ENCODE measurements around the gene ZRANB1.
"Not testable (repeated sequence)": the region's sequence is repeated elsewhere in the genome, so short reads cannot be mapped to it uniquely, and the experiment has no call there.

The ZRANB1 gene

DNA sequence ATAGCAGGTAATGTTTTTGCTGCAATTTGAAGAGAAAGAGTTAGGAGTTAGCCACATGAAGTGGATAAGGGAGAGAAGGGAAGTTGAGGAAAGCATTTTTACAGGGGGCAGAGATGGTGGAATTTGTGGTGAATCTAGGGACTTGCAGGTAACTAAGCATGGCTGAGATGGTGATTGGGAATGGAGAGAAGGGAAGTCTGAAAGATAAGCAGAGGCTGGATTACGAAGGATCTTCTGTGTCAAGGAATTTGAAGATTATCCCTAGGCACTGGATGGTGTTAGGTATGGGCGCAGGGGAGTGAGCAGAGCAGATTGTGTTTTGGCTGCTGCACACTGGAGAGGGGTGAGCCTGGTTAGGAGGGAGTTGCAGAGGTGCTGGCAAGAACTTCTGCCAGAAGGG is 25.3 kb downstream of the ZRANB1 start:
- DNase-seq, result no peak

DNA sequence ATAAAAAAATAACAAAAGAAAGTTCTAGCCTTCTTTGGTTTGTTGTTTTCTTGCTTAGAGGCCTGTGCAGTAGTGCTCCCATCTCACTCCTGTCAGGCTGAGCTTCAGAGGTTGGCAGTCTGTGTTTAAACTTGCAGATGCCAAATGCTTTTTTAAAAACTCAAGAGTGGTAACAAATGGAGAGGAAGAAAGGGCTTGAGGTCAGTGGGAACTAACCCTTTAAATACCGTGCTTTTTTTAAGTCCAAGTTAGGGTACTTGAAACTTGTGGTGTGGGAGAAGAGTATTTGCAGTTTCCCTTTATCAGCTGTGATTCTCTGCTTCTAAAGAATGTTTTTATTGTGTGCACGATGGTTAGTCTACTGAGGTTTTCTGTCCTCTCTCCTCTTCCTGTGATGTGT is 29.4 kb downstream of the ZRANB1 start:
- DNase-seq, result no peak

DNA sequence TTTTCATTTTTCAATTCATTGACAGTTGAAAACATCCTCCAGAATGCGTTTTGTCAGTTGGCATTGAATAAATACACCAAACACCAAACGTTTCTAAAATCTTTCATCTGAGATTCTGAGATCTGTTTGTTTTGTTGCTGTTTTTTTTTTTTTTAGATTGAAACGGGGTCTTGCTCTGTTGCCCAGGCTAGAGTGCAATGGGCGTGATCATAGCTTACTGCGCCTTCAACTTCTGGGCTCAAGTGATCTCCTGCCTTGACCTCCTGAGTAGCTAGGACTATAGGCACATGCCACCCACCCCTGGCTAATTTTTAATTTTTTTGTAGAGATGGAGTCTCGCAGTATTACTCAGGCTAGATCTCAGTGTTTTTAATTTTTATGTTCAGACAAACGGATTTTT is 30.7 kb downstream of the ZRANB1 start:
- DNase-seq, result no peak

DNA sequence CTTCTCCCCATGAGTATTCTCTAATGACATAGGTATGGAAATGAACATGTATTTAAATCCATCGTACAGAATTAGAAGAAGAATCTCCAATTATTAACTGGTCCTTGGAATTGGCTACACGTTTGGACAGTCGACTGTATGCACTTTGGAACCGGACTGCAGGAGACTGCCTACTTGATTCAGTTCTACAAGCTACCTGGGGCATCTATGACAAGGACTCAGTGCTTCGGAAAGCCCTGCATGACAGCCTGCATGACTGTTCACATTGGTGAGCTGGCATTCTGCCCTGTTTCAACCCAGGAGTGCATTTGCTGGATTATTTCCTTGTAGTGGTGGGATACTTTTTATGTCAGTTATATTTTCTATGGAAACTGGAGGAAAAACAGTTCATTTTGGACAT is 32.2 kb downstream of the ZRANB1 start:
- no peak for DNase-seq

DNA sequence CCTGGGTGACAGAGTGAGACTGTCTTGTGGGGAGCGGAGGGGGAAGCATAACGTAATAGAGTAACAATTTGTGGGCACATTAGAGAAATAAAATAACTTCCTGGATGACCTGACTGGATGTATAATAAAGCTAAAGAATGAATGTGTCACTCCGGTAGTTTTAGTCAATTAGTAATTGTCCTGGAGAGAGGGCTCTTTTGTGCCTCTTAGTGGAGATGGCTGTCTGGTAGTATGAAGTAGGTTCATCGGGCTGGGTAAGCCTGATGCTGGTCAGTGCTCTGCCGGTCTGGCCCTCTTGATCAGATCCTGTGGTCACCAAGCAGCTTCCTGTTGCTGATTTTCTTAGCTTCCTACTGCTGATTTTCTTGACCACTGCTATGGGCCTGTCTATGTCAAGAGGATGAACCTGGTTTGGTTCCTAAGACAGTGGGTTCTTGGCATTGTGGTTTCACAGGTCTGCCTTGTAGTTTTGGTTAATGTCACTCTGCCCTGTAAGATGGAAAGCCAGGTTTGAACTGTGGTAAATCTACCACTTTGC is 34.1 kb downstream of the ZRANB1 start:
- no peak for DNase-seq

DNA sequence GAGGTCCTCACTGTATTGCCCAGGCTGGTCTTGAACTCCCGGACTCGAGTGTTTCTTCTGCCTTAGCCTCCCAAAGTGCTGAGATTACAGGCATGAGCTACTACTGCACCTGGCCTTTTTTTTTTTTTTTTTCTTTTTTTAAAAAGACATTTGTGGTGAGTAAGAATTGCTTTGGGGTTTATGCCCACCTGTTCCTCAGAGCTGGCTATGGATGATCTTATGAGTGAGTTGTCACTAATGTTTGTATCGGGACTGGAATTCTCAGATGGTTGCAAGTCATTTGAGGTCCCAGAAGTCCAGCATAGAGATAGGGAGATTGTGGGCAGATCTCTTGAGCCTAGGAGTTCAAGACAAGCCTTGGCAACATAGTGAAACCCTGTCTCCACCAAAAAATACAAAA is 35.2 kb downstream of the ZRANB1 start:
- no peak for DNase-seq

DNA sequence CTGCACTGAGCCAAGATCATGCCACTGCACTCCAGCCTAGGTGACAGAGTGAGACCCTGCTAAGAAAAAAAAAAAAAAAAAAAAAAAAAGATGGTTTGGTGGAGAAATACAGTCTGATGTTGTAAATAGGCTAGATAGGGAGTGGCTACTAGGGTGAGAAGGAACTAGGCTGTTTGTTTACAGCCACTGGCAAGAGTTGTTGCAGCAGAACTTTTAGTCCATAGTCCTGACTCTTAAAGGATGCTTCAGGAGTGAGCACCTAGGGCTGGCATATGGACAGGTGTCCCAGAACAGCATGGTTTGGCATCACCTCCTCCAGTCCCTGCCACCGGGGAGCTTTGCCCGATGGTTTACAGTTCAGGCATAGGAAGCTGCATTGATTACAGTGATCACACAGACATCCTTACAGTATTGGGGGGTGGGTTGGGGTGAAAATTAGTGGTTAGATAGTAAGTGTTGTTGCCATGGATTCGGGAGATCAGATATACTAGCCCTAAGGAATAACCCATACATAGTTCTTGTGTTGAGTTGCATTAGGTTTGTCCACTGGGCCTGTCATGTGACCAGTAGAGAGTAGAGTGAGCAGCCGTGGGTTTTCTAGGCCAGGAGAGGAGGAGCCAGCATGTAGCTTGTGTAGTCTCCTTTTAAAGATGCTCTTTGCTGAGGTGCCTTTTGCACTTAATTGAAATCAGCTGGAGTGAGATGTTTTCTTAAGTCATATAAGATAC is 35.9 kb downstream of the ZRANB1 start:
- no peak for DNase-seq

DNA sequence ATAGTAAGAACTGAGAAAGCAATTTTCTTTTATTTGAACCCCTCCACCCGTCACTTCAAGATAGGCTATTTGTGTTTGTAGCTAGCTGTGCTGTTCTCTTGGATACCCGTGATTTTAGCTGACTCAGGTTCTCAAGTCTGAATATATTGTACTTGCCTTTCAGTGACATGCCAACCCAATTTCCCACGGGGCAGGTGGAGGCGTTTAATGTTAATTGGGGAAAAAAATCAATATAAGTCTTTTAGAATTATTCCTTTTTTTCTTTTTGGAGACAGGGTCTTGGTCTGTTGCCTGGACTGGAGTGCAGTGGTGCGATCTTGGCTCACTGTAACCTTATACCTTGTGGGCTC is 36.4 kb downstream of the ZRANB1 start:
- DNase-seq, result no peak

DNA sequence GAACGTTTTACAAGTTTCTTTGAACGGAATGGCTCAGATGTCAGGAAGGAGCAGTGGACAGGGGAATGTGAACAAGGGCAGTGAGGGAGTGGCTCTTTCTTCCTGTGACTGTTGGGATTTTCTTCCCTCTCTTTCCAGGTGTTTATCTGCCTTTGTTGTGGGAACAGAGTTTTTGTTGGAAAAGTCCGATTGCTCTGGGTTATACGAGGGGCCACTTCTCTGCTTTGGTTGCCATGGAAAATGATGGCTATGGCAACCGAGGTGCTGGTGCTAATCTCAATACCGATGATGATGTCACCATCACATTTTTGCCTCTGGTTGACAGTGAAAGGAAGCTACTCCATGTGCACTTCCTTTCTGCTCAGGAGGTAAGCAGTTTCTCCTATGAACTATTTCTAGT is 41.4 kb downstream of the ZRANB1 start:
- DNase-seq, result no peak

DNA sequence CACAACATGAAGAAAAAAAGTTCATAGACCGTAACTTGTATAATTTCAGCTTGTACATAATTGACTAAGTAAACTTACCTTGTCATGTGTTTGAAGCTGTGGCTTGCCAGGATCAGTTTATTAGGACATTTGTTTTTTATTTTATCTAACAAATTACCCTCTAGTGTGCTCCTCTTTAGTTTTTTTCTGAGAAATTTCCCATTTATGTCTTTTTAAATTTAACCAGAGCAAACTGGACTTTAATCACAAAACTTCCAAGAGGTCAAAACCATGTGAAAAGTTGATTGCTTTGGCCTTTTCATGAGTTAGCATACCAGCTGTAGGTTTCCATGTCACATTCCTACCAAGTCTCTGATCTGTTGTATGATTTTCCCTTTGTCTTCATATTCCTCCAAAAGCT is 42.5 kb downstream of the ZRANB1 start:
- DNase-seq, result no peak

DNA sequence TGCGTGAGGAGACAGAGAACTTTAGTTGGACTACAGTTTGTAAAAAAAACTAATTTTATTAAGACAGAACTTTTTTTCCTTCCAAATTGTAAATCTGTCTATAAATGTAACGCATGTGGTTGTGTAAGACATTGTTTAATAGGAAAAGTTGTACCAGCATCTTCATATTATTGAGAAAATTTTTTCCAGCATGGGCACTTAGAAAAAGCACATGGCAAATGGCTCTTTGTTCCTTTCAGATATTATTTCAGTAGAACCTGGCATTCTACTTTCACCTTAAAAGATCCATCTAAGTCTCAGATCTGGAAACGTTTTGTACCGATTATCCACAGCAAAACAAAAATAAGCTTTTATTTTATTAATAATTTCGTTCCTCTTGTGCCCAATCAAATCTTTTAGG is 43.2 kb downstream of the ZRANB1 start:
- DNase-seq, result no peak

DNA sequence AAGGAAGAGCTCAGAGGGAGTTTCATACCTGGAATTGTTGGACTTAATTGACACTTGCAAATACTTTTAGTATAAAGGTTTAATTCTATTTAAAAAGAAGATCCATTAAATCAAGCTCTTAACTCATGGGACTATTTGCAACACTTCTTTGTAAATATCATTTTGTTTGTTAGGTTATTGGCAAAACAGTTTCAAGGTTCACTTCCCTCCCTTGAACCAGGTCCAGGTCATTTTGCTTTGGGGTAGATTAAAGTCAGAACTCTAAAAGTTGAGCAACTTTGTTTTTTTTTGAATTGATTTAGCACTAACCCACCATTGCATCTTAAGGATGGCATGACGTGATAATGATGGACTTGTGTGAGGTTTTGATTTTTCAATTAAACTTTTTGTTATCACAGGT is 45.9 kb downstream of the ZRANB1 start:
- no peak for DNase-seq

DNA sequence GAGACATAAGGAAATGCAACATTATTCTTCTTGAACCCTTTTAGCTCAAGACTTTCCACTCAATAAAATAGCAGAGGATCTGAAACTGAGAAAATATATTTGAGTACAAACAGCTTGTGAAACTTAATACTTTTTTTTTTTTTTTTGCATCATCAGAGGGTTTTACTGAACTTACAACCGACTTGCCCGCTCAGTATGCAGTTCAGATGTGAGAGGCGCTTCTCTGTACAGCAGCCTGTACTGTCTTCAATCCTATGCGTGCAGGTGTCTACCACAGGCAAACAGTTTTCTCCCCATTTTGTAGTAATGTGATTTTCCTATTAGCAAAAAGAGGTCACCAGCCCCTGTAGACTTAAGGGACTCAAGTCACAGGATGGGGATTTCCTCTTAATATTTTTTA is 46.8 kb downstream of the ZRANB1 start:
- DNase-seq, result not testable (repeated sequence)

DNA sequence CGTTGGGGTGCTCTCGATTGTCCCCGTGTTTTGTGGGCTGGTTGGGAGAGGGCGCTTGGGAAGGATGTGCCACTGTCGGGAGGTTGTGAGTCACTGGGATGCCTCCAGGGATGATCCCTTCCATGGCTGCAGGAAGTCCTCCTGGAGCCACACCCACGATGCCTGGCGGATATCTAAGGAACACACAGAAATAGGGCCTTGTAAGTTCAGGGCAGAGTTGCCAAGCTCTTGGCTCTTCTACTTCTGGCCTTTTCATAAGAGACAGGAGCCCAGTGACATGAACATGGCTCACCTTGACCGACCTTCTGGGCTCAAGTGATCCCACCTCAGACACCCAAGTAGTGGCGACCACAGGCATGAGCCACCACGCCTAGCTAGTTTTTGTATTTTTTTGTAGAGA is 47.6 kb downstream of the ZRANB1 start:
- no peak for DNase-seq

DNA sequence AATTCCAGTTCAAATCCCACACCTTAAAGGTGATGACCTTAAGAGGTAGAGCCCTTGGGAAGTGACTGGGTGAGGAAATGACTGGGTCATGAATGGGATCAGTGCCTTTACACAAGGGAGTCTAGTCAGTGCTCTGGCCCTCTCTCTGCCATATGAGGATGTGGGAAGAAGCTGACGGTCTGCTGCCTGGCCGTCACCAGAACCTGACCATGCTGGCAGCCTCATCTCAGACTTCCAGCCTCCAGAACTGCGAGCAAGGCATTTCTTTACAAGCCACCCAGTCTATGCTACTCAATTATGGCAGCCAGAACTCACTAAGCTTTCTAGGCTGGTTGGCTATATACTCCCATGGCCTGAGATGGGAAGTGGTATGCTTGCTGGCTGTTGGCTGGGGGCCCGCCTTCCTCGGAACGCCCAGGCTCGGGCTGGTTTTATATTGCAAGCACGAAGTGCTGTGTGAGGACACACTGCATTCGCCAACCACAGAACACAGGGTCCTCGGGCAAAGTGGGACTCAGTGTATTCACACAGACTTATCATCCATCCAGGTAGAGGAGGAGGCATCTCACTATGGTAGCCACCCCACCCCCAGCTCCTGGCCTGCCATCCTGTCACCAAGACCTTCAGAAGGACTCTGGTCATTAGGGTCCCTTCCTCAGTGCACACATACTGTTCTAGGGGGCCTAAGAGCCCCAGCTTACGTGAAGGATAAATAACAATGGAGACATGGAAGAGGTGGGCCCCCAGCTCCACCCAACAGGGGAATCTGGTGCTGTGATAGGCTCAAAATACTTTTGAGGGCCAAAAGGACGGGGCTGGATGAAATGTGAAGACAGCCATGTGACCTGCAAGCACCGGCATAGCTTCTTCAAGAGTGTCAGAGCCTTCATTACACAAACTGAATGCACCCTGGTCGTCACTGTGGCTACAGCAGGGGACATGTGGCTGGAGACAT is 49.0 kb downstream of the ZRANB1 start:
- no peak for DNase-seq

DNA sequence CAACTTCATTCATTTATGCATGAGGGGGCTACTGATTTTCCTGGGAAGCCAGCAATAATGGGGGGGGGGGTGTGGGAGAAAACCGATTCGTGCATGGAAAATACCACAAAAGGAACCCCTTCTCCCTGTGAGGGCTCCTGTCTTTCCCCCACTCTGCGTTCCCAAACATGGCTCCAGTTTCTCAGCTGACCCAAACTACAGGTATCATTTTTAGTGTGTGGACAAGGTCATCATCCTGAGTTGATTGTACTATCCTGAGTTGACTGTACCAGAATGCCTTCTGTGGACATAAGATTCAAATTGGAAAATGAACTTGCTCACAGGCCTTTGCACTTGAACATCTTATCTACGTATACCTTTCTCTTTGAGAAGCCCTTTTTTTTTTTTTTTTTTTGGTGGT is 49.9 kb downstream of the ZRANB1 start:
- no peak for DNase-seq

DNA sequence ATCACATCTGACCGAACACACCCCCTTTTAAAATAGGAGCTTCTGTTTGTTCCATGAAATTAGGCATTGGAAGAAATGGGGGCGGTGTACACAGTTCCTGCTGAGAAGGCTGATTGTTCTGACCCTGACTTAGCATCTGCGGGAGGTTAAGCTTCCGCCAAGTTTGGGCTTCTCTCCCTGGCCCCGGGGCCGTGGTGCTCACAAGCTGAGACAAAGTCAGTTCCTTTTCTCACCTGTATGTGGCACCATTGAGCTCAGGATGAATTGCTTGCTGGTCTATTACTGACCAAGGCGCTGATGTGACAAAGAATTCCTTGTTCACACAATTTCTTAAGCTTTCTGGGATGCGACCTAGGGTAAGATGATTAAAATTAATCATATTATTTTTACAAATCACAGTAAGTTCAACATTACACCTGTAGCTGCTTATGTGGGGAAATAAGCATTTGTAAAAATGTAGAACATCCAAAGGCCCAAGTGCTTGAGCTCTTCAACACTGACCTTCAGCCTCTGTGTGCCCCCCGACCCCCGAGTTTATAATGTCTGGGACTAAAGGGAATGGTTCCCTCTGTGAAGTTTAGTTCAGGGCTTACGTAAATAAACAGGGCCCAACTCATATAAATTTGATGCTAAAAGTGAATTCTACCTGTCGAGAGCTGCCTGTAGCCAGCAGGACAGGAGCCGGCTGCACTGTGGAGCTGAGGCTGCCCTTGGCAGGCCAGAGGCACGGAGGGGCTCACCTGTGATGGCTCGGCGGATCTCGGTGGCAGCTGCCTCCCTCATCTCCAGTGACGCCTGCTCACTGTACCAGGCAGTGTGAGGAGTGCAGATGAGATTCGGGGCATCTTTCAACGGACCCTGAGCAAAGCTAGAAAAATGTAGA is 50.8 kb downstream of the ZRANB1 start:
- no peak for DNase-seq

DNA sequence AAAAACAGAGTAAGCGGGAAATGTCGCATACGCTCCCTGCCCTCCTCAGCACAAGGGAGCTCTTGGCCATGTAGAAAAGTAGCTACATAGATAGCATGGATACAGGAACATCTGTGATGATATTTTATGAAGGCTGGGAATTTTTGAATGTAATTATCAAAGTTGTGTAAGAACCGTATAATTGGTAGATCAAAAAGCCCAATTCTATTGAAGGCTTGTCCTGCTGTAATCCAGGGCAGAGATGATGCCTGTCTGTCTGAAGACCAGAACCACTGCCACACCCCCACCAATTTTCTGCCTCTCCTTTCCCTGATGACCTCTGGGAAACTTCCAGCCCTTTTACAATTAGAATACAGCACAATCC is 51.4 kb downstream of the ZRANB1 start:
- DNase-seq, result no peak

DNA sequence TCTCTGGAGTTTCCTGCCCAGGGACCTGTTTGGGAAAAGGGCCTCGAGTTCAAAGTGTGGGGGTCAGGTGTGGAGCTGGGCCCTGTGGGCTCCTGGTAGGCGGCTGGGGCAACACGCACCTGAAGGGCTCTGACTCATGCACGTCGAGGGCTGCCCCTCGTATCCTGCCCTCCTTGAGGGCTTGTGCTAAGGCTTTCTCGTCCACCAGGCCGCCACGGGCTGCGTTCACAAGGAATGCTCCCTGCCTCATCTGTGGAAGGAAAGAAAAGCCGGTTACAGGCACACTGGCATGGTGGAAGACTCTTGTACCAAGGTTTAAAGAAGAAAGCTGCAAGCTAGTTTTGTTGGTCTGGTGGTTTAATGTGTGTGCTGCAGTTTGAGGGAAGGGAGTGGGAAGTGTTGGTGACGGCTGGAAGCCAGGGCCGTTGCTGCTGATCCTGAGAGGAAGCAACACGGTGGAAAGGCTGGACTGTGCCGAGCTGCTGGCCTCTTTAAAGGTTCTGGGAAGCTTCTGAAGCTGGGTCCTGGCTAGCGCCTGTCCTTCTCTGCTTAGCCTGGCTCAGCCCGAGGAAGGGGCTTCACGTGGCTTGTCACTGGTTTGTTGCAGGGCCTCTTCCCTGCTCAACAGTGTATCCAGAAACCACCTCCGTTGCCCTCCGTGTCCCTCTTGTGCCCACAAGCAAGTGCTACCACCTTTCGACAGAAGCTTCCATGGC is 52.0 kb downstream of the ZRANB1 start:
- DNase-seq, result no peak

DNA sequence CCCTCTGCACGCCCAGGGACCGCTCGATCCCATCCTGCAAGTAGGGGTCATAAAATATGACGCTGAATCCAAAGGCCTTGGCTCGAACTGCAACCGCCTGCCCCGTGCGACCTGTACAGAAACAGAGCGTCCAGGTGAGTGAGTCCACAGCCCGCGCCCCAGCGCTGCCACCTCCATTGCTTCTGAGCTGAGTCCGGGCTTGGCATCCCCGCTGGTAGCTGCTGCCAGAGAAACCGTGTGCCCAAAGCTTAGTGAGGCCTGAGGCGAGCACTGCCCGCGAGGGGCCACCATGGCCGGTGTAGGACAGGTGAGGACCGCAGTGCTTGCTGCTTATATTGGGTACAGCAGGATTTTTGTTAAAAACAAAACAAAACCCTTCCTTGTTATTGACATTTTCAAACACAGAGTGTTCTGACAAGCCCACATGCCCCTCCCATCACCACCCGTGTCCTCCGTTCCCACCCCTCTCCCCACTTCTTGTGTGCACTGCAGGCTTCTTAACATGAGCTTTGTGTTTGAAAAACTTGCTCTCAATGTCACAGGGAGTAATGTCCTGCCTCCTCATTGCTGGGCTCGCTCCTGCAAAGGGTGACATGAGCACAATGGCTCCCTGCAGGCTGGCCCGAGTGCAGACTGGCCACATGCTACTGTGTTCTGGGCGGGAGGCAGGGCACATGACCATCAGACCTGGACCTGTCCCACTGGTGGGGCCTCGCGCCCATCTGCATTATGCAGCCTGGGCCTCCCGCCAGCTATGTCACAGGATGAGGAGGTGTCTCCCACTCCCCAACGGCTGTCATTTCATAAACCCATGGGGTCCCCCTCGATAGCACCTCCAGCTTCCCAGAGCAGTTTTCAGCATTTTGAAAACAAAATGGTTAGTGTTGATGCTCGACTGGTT is 52.9 kb downstream of the ZRANB1 start:
- DNase-seq, result no peak

DNA sequence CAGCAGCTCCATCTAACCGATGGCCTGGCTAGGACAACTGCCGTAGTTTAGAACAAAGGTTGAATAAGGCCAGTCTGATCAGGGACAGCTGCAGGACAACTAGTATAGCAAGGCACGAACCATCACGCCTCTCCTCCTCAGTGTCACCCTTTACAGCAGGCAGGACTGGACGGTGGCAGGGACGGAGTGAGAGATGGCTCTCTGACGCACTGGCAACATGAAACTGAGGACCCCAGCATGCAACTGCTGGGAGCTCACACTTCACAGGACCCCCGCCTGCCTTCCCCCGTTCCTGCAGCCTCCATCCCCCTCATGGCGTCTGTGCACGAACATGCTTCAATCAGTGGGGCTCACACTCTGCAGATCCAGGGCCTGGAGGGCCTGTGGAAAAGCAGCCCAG is 53.7 kb downstream of the ZRANB1 start:
- no peak for DNase-seq
